ENCODE results near the gene ZNF84. TPM values are rescaled to one million over a fixed set of nuclear protein-coding genes. Genes with fewer than 3 reads are reported as not detected.

Gene ZNF84
- total and polyA plus RNA-seq, 4 donors = 5.1 to 52.2 (median 13.1) TPM

DNA sequence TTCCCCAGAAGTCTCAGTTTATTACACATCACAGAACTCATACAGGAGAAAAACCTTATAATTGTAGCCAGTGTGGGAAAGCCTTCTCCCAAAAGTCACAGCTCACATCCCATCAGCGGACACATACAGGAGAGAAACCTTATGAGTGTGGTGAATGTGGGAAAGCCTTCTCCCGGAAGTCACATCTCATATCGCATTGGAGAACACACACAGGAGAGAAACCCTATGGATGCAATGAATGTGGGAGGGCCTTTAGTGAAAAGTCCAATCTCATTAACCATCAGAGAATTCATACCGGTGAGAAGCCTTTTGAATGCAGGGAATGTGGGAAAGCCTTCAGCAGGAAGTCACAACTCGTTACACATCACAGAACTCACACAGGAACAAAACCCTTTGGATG, 20.1 kb downstream of the ZNF84 start:
- Histone ChIP-seq H3K36me3 (ENCODE audit: control insufficient read depth in 4 of 4, insufficient read depth in 4 of 4, low read length in 4 of 4) (peaks cover 9 to 67% (median 46%) of the 10 kb centered on the region in 4 donors), H3K9me3 (ENCODE audit: control insufficient read depth in 4 of 4, insufficient read depth in 3 of 4, low read length in 3 of 4) (peaks cover 27 to 72% (median 56%) of the 10 kb centered on the region in 4 donors), H3K27ac (ENCODE audit: low read depth in 1 of 2, low read length in 1 of 2) (no peak overlapping the region), H3K4me3 (no peak overlapping the region), H3K27me3 (ENCODE audit: control insufficient read depth in 3 of 3, insufficient read depth in 3 of 3, low read length in 2 of 3) (no peaks in the 10 kb centered on the region), H3K4me1 (ENCODE audit: control insufficient read depth in 5 of 5, insufficient read depth in 5 of 5, low read length in 5 of 5) (no peaks in the 10 kb centered on the region), H3K9ac (ENCODE audit: insufficient read depth in 1 of 2, low read length in 2 of 2) (no peak overlapping the region)
- ATAC-seq (ENCODE audit: insufficient read depth, low FRiP score) (no peak), DNase-seq (no peak)
- TF ChIP-seq, protein P1, sequence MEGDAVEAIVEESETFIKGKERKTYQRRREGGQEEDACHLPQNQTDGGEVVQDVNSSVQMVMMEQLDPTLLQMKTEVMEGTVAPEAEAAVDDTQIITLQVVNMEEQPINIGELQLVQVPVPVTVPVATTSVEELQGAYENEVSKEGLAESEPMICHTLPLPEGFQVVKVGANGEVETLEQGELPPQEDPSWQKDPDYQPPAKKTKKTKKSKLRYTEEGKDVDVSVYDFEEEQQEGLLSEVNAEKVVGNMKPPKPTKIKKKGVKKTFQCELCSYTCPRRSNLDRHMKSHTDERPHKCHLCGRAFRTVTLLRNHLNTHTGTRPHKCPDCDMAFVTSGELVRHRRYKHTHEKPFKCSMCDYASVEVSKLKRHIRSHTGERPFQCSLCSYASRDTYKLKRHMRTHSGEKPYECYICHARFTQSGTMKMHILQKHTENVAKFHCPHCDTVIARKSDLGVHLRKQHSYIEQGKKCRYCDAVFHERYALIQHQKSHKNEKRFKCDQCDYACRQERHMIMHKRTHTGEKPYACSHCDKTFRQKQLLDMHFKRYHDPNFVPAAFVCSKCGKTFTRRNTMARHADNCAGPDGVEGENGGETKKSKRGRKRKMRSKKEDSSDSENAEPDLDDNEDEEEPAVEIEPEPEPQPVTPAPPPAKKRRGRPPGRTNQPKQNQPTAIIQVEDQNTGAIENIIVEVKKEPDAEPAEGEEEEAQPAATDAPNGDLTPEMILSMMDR (IDR thresholded peaks at IDR 0.05; ENCODE audit: control extremely low read depth, extremely low read depth) = no peak
- WGBS, 2 donors = 97 to 99% methylated on average over 5 of the region's 5 CpGs

DNA sequence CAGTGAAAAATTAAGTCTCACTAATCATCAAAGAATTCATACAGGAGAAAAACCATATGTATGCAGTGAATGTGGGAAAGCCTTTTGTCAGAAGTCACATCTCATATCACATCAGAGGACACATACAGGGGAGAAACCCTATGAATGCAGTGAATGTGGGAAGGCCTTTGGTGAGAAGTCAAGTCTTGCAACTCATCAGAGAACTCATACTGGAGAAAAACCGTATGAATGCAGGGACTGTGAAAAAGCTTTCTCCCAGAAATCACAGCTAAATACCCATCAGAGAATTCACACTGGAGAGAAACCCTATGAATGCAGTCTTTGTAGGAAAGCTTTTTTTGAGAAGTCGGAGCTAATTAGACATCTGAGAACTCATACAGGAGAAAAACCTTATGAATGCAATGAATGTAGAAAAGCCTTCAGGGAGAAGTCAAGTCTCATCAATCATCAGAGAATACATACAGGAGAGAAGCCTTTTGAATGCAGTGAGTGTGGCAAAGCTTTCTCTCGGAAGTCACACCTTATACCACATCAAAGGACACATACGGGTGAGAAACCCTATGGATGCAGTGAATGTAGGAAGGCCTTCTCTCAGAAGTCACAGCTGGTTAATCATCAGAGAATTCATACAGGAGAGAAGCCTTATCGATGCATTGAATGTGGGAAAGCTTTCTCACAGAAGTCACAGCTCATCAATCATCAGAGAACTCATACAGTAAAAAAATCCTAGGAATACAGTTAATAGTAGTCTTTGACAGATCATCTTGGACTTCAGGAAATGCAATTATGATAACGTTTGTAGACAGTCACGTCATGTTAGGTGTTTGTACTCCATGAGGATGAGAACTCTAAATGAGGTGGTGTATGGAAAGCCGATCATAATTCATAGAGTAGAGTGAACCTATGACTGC, 21.1 kb downstream of the ZNF84 start:
- no peaks in the 10 kb centered on the region for H3K4me1 ChIP-seq (ENCODE audit: control insufficient read depth in 5 of 5, insufficient read depth in 5 of 5, low read length in 5 of 5)
- ATAC-seq (ENCODE audit: insufficient read depth, low FRiP score) (no peak), DNase-seq (no peak)
- TF ChIP-seq, protein P1 (IDR thresholded peaks at IDR 0.05; ENCODE audit: control extremely low read depth, extremely low read depth) = no peak
- no peaks in the 10 kb centered on the region for H3K27me3 ChIP-seq (ENCODE audit: control insufficient read depth in 3 of 3, insufficient read depth in 3 of 3, low read length in 2 of 3)
- no peak overlapping the region for H3K4me3 ChIP-seq
- peaks cover 28 to 71% (median 57%) of the 10 kb centered on the region in 4 donors for H3K9me3 ChIP-seq (ENCODE audit: control insufficient read depth in 4 of 4, insufficient read depth in 3 of 4, low read length in 3 of 4)
- 95 to 96% methylated on average over 8 of the region's 8 CpGs for WGBS, 2 donors
- no peak overlapping the region for H3K27ac ChIP-seq (ENCODE audit: low read depth in 1 of 2, low read length in 1 of 2)
- H3K9ac ChIP-seq (ENCODE audit: insufficient read depth in 1 of 2, low read length in 2 of 2) = no peak overlapping the region
- peaks cover 7 to 63% (median 42%) of the 10 kb centered on the region in 4 donors for H3K36me3 ChIP-seq (ENCODE audit: control insufficient read depth in 4 of 4, insufficient read depth in 4 of 4, low read length in 4 of 4)

DNA sequence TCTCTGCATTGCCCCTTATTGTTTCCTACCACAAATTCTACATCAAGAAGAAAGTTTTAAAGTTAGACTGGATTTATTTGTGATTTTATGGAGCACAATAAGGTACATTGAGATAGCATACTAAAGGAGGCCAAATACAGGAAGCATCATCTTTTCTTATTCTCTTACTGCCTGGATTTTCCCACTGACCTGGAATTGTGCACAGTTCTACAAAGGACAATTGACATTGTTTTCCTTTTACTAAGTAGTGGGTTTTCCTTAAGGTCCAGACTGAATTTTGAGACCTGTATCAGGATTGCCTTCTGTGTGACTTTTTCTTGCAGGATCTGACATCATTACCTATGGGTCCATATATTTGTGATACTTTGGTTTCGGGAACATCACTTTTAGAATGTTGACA, 24.6 kb downstream of the ZNF84 start:
- ATAC-seq (ENCODE audit: insufficient read depth, low FRiP score) (no peak), DNase-seq (no peak)
- Histone ChIP-seq H3K9ac (ENCODE audit: insufficient read depth in 1 of 2, low read length in 2 of 2) (no peak overlapping the region), H3K27me3 (ENCODE audit: control insufficient read depth in 3 of 3, insufficient read depth in 3 of 3, low read length in 2 of 3) (no peaks in the 10 kb centered on the region), H3K9me3 (ENCODE audit: control insufficient read depth in 4 of 4, insufficient read depth in 3 of 4, low read length in 3 of 4) (peaks cover 45 to 87% (median 66%) of the 10 kb centered on the region in 4 donors), H3K27ac (ENCODE audit: low read depth in 1 of 2, low read length in 1 of 2) (no peak overlapping the region), H3K4me3 (no peak overlapping the region), H3K4me1 (ENCODE audit: control insufficient read depth in 5 of 5, insufficient read depth in 5 of 5, low read length in 5 of 5) (no peaks in the 10 kb centered on the region), H3K36me3 (ENCODE audit: control insufficient read depth in 4 of 4, insufficient read depth in 4 of 4, low read length in 4 of 4) (peaks cover 4 to 44% (median 27%) of the 10 kb centered on the region in 4 donors)
- TF ChIP-seq, protein P1 (IDR thresholded peaks at IDR 0.05; ENCODE audit: control extremely low read depth, extremely low read depth) = no peak
- WGBS, 2 donors = 92 to 95% methylated on average over 1 of the region's 1 CpG

Data from lung (tissue), 12 donors.